SH-SY5Y (cell line): ENCODE measurements around the gene SLC38A2.

Experiments used
- GATA2 ChIP-seq: IDR thresholded peaks from 2 replicates; pipeline ENCODE4 v1.6.1; 2011; ENCODE audit warnings: mild to moderate bottlenecking, low read depth, low read length
- GATA3 ChIP-seq: IDR thresholded peaks from 2 replicates; pipeline ENCODE4 v1.6.1; 2011; ENCODE audit warnings: low read depth, mild to moderate bottlenecking, low read length, moderate library complexity

The SLC38A2 gene

DNA sequence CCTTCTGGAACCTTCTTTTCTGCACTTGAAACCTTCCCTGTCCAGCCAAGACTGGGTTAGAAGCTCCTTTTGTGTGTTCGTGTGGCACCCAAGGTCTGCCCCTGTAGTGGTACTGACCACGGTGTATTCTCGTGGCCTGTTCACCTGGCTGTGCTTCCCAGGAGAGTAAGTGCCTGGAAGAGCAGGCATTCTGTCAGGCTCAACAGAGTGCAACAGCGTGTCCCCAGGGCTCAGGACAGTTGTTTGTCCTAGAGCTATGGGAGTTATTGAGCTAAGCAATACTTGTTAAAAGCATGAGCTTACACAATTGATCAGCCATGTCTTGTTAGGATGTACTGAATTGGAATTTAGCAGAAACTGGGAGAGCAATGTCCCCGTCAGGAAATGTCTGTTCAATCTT, 12.9 kb upstream of the SLC38A2 start:
- TF ChIP-seq GATA3 (no peak), GATA2 (no peak)

DNA sequence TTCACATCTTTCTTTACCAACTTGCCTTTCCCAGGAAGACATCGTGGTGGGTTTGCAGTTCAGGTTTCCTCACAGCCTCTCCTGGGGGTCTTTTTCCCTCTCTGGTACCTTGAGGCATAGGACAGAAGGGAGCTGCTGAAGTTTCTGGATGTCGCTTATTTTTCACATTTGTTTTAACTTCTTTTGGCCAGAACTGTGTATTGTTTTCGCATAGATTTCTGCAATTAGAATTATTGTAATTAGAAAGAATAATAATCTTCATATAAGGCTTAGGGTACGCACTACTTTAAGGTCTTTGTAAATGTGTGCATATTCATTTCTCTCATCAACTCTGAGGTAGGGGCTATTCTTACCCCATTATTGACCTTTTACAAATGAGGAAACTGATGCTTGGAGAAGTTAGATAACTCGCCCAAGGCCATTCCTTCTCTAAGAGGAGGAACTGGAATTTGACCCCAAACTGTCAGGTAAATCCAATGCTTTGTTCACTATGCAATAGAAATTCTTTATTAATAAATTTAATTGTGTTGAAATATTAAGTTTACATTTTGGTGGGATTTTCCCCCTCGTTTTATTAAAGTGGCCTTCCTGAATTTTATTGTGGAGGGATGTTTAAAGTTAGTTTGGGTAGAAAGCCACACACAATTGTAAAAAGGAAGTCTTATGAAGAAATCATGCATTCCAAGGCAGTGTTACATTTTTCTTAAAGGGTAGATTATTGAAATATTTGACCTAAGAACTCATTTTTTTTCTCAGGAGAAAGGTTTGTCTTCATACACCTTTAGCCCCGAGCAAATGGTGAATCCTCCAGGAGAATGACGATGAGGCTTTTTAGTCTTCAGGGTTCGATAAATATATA, 12.1 kb upstream of the SLC38A2 start:
- TF ChIP-seq GATA3 (no peak), GATA2 (no peak)

DNA sequence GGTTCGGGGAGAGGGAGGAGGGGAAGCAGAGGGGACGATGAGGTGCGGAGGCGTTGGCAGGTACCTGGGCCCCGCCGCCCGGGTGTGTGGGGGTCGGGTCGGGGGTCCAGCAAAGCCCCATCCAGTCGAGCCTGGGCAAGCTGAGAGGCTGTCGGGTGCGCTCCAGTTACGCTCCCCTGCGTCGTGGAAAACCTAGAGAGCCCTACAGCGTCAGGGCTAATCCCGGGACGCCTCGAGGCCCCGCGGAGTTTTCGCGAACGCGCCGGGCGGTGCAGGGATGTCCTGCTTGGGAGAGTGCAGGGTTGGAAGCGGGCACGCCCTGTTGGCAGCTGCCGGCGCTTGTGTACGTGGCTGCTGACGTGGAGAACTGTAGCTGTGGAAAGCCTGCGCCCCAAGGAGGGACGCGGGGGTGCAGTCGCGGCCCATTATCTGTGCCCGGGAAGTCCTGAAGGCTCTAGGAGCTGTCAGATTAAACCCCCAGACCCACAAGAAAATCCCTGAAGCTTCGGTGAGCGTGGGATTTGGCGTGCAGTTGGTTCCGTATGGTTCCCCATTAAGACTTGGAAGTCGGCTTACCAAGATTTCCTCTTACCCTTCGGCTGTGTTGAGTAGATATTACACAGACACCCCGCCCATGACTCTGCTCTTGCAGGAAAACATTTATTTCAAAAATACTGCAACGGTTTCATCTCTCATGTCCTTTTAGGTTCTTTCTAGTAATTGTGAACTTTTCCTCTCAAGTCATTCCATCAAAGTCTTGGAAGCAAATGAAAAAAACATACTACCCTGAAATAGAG, 11.3 kb upstream of the SLC38A2 start:
- TF ChIP-seq GATA2 (no peak), GATA3 (no peak)

DNA sequence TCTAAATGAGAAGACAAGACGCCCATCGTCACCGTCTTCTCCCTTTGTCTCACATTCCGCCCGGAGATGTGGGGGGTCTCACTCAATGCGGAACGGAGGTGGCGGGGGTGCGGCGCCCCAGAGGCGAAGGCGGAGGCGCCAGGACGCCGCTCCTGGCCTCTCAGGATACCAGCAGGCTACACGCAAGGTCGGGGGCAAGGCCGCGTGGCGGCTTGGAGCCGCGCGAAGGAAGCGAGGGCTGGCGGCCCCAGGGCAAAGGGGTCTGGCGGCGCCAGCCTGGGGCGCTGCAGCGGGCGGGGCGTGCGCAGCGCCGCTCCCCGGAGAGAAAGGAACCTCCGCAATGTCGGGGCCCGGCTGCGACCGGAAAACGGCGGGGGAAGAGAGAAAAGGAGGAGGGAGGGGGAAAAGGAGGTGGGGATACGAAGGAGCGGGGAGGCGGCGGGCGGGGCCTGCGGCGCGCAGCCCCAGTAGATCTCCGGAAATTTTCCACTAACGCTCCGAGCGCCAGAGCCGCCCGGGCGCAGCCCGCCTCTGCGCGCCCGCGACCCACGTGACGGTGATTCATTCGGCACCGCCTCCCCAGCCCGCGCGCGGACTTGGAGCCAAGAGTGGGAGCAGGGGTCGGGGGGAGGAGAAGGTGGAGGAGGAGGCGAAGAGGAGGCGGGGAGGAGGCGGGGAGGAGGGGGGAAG, 10.5 kb upstream of the SLC38A2 start:
- TF ChIP-seq GATA3 (no peak), GATA2 (no peak)

DNA sequence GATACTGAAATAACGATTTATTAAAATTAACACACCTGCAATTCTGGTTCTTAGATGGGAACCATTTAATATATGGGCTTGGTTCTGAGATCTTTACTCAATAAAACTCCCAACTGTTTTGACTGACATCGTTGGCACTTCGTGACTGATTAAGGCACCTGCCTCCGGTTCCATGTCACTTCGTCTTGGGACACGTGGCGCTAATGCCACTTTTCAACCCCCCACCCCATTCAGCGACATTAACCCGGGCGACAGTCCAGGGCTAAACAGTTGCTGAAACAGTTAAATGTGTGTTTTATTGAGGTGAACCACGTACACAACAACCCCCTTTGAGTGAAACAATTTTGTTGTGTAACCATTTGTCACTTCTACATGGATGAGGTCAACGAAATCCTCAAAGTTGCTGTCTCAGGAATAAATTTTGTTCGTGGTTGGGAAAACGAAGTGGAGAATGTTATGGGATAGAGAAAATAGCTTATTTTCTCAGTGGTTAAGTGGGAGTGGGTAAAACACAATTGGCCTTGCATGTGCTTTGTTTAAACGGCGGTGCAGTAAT, 9.9 kb upstream of the SLC38A2 start:
- TF ChIP-seq GATA2 (no peak), GATA3 (no peak)

DNA sequence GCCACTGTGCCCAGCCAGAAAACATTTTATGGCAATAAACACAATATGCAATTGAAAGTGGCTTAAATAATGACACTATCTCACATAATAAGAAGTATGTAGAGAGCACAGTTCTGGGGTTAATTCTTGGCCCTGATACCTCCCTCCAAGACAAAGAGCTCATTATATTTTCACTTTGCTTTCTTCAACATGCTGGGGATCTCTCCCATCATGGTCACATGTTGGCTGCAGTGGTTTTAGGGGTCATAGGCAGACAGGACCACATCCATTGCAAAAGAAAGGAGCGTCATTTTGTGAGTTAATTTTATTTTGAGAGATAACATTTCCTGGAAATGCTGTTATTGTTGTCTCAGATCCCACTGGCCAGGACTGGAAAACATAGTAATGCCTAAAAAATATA, 8.3 kb upstream of the SLC38A2 start:
- TF ChIP-seq GATA2 (no peak), GATA3 (no peak)

DNA sequence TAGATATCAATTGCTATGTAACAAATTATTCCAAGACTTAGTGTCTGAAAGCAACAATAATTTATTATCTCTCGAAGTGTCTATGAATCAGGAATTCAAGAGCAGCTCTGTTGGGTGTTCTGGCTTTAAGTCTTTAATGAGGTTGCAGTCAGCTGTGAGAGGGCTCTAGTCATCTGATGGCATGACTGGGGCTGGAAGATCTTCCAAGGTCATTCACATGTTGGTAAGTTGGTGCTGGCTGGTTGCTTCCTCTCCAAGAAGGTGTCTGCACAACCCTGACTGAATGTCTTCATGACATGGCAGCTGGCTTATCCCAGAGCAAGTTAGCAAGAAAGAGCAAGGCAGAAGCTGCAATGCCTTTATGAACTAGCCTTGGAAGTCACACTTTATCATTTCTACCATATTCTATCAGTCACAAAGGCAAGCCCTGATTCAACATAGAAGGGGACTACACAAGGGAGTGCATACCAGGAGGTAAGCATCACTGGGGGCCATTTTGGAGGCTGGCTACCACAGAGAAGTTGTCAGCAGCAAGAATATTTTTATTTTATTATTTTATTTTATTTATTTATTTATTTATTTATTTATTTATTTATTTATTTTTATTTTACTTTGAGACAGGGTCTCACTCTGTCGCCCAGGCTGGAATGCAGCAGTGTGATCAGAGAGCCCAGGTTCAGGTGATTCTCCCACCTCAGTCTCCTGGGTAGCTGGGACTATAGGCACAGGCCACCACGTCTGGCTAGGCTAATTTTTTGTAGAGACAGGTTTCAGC, 7.6 kb upstream of the SLC38A2 start:
- no peak for TF ChIP-seq GATA2
- no peak for TF ChIP-seq GATA3

DNA sequence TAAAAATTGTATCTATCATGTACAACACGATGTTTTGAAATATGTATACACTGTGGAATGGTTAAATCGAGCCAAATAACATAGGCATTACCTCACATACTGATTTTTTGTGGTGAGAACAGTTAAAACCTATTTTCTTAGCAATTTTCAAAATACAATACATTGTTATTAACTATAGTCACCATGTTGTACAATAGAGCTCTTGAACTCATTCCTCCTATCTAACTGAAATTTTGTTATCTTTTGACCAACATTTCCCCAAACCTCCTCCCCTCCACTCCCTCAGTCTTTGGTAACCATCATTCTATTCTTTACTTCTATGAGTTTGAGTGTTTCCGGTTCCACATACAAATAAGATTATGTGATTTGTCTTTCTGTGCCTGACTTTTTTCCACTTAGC, 6.8 kb upstream of the SLC38A2 start:
- TF ChIP-seq GATA2, result no peak
- TF ChIP-seq GATA3, result no peak

DNA sequence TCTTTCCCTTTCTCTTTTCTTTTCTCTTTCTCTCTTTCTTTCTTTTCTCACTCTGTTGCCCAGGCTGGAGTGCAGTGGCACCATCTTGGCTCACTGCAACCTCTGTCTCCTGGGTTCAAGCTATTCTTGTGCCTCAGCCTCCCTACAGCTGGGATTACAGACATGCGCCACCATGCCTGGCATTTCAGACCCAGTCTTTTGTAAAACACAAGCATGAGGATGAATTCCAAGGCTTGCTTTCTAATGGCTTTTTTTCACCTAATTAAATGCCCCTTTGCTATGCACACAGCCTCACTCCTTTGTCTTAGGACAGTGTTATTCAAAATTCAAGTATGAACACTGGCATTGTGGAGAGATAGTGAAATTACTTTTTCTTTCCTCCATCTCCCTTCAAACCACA, 6.0 kb upstream of the SLC38A2 start:
- TF ChIP-seq GATA2 (no peak), GATA3 (no peak)

DNA sequence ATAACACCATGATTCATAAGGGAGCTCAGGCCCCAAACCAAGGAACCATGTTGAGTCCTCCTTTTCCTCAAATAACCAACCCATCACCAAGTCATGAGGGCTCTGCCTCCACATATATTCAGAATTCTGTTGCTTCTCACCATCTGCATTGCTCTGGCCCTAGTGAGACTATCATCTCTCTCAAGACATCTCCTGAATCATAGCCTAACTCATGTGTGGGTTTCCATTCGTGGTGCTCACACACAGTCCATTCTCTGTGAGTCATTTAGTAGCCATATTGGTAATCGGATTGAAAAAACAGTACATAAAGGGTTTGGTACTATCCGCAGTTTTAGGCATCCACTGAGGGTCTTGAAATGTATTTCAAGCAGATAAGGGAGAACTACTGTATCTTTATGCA, 5.1 kb upstream of the SLC38A2 start:
- no peak for TF ChIP-seq GATA3
- no peak for TF ChIP-seq GATA2

DNA sequence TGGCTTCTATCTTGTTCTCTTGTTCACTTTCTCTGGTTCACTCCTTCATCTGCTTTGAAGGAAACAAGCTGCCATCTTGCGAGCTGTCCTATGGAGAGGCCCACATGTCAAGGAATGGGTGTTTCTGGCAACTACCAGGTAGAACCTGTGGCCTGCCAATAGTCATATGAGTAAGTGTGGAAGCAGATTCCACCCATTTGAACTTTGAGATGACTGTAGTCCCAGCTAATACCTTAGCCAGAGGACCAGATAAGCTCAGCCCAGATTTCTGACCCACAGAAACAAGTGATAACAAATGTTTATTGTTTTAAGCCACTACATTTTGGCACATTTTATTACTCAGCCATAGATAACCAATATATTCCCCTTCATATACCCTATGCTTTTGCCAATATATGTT, 4.0 kb upstream of the SLC38A2 start:
- TF ChIP-seq GATA3, result no peak

DNA sequence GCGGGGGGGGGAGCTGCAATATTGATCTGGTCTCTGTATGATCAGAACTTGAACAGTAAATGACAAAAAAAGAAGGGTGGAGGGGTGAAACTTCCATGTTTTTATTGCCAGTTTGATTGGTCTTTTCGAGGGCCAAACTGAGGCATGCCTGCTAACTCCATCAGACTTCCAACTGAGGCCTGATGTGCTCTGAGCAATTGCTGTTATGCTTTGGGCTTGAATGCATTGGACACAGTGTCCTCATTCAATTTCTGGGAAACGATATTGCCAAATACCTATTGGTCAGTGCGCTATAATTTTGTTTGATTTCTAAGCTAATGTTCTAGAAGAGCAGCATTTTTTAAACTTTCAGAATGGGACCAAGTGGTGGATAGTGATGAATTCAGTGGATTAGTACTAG, 2.1 kb upstream of the SLC38A2 start:
- TF ChIP-seq GATA3 (no peak), GATA2 (no peak)

DNA sequence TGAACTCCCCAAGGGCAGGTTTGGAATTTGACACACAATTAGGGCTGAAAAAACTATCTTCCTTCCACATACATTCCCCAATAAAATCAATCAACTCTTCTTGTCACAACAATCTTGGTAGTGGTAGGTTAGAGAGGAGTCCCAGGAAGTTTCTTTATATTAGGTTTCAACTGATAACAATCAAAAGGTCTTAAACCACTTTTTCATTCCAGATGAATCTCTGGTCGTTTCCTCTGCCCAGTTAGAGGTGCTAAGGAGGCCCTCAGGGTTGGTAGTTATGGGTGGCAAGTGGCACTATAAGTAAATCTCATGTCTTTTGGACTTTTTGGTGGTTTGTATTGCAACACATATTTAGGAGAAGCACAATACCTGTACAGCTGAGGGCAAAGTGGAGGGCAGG, 1.7 kb upstream of the SLC38A2 start:
- TF ChIP-seq GATA2 (no peak; the same call in 1 of the 2 replicates), GATA3 (peak; percentile 15; the same call in 1 of the 2 replicates)
